AG09309 (cell line): Measurements from ENCODE around the gene EML3.

Experiments
- DNase-seq: peaks from one replicate; pipeline ENCODE4 v3.0.0-alpha.2; 2010; ENCODE audit warnings: low read depth
- H3K4me3 ChIP-seq: 2 replicates; pipeline ENCODE4 v1.5.1; 2011; ENCODE audit warnings: mild to moderate bottlenecking, low read depth, low read length, moderate library complexity; ENCODE audit not compliant: control insufficient read depth
- TF ChIP-seq, protein P1 (sequence below): IDR thresholded peaks from 2 replicates; pipeline ENCODE4 v1.5.1; 2011; ENCODE audit warnings: mild to moderate bottlenecking, low read depth, low read length, inconsistent platforms; ENCODE audit not compliant: insufficient read depth, control insufficient read depth; ENCODE audit errors: missing control alignments

Gene EML3

GRCh38 chr11:62578541-62578940 is 34.0 kb downstream of the EML3 start:
- no peak overlapping the region for H3K4me3 ChIP-seq
- TF ChIP-seq, protein P1, sequence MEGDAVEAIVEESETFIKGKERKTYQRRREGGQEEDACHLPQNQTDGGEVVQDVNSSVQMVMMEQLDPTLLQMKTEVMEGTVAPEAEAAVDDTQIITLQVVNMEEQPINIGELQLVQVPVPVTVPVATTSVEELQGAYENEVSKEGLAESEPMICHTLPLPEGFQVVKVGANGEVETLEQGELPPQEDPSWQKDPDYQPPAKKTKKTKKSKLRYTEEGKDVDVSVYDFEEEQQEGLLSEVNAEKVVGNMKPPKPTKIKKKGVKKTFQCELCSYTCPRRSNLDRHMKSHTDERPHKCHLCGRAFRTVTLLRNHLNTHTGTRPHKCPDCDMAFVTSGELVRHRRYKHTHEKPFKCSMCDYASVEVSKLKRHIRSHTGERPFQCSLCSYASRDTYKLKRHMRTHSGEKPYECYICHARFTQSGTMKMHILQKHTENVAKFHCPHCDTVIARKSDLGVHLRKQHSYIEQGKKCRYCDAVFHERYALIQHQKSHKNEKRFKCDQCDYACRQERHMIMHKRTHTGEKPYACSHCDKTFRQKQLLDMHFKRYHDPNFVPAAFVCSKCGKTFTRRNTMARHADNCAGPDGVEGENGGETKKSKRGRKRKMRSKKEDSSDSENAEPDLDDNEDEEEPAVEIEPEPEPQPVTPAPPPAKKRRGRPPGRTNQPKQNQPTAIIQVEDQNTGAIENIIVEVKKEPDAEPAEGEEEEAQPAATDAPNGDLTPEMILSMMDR: no peak
- DNase-seq: no peak

GRCh38 chr11:62577046-62577714 is 35.4 kb downstream of the EML3 start:
- DNase-seq: no peak
- TF ChIP-seq, protein P1: no peak
- H3K4me3 ChIP-seq: no peak overlapping the region

DNA sequence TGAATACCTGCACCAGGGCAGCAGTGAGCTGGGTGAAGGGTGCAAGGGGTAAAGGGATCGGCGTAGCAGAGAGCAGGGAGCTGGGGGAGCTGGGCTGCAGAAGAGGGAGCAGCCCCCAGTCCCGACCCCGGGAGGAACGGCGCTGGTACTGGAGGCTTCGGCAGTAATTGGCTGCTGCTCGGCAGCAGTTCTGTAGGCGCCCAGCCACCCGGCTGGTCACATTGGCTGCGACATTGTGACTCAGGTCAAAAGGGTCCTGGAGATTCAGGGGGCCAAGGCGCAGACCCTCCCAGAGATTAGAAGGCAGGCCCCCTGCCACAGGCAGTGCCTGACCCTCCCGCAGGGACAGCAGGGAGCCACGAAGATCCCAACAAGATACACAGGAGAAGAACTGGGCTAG is 36.7 kb downstream of the EML3 start:
- peak overlapping the region; percentile 74 for H3K4me3 ChIP-seq
- TF ChIP-seq, protein P1: no peak
- no peak for DNase-seq

GRCh38 chr11:62575156-62575555 is 37.4 kb downstream of the EML3 start:
- peak overlapping the region; percentile 74 for H3K4me3 ChIP-seq
- no peak for DNase-seq
- TF ChIP-seq, protein P1: no peak

DNA sequence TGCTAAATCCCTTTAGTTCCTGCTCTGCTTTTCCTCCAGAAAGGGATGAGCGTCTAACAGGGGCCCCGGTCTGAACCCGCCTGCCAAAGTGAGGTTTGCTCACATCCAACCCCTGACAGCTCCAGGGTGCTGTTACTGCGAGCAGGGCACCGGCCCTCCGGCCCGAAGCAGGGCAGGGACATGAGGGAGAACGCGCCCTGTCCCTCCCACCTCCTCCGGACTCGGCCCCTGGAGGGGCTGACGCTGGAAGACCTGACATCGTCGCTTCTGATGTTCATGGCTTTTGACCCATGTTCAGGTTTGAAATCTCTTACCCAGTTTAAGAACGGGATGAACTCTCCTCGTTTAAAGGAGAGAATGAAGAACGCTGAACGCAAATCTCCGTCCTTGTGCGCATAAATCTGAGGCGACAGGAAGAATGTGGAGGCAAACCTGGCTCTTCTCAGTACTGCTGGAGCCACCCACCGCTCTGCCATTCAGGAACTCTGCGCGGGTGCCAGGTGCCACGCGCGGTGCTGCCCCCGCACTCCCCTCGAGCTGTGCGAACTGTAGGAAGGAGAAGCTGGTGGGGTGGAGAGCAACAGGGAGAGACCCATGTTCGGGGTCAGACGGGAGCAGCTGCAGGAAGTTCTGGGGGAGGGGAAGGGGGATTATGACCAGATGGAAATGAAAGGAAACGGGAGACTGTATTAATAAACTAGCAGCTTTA is 38.1 kb downstream of the EML3 start:
- no peak for DNase-seq
- TF ChIP-seq, protein P1: no peak
- H3K4me3 ChIP-seq: peak overlapping the region; percentile 74

- DNase-seq: peak; percentile 100
- TF ChIP-seq, protein P1: no peak
- peak within 1 kb of the TSS; percentile 92 for H3K4me3 ChIP-seq
Measured at GRCh38 chr11:62573592-62574362, 38.8 kb downstream of the EML3 start, which contains the start of gene EEF1G. Gene EEF1G (minus strand): TSS chr11:62573891. CDS start chr11:62573842, 49 bp downstream.
